ENCODE measurements around the gene MAP3K1. TPM values are rescaled to one million over a fixed set of nuclear protein-coding genes. Genes with fewer than 3 reads are reported as not detected.

The MAP3K1 gene
- polyA plus RNA-seq, 1 experiment: 7.7 TPM

GRCh38 chr5:56808211-56808610 lies 7.1 kb upstream of the MAP3K1 start:
- DNase-seq (ENCODE audit: low read depth, low spot score): no peak
- ChIA-PET POLR2A (no interaction called here), CTCF (no interaction called here)
- no peak overlapping the region for H3K4me3 ChIP-seq (ENCODE audit: low read depth, low read length)
- peaks cover 8% of the 10 kb centered on the region for H3K27me3 ChIP-seq (ENCODE audit: control insufficient read depth, insufficient read depth, low read length)
- H3K27ac ChIP-seq (ENCODE audit: low read depth, low read length): no peak overlapping the region
- no peaks in the 10 kb centered on the region for H3K9me3 ChIP-seq (ENCODE audit: control insufficient read depth, insufficient read depth, low read length)
- TF ChIP-seq CTCF (IDR thresholded peaks at IDR 0.05; ENCODE audit: low read depth, low read length): no peak

- no peak for DNase-seq (ENCODE audit: low read depth, low spot score)
- Histone ChIP-seq H3K4me3 (ENCODE audit: low read depth, low read length) (no peak overlapping the region), H3K9me3 (ENCODE audit: control insufficient read depth, insufficient read depth, low read length) (no peaks in the 10 kb centered on the region; the same call in 1 of the 2 replicates), H3K27me3 (ENCODE audit: control insufficient read depth, insufficient read depth, low read length) (peaks cover 6% of the 10 kb centered on the region), H3K27ac (ENCODE audit: low read depth, low read length) (no peak overlapping the region)
- TF ChIP-seq CTCF (IDR thresholded peaks at IDR 0.05; ENCODE audit: low read depth, low read length): no peak
- POLR2A ChIA-PET: no interaction called here
- CTCF ChIA-PET: no interaction called here
These were observed 4.5 kb upstream of the MAP3K1 start for GRCh38 chr5:56810826-56811225.

GRCh38 chr5:56812110-56812509 lies 3.2 kb upstream of the MAP3K1 start:
- Histone ChIP-seq H3K27ac (ENCODE audit: low read depth, low read length) (no peak overlapping the region), H3K27me3 (ENCODE audit: control insufficient read depth, insufficient read depth, low read length) (peaks cover 6% of the 10 kb centered on the region), H3K4me3 (ENCODE audit: low read depth, low read length) (no peak overlapping the region), H3K9me3 (ENCODE audit: control insufficient read depth, insufficient read depth, low read length) (no peaks in the 10 kb centered on the region; the same call in 1 of the 2 replicates)
- TF ChIP-seq CTCF (IDR thresholded peaks at IDR 0.05; ENCODE audit: low read depth, low read length): no peak
- DNase-seq (ENCODE audit: low read depth, low spot score): no peak
- CTCF ChIA-PET: no interaction called here
- POLR2A ChIA-PET: no interaction called here

GRCh38 chr5:56813302-56813701 lies 2.0 kb upstream of the MAP3K1 start:
- H3K4me3 ChIP-seq (ENCODE audit: low read depth, low read length): no peak overlapping the region
- no peak for DNase-seq (ENCODE audit: low read depth, low spot score)
- ChIA-PET CTCF (no interaction called here), POLR2A (no interaction called here)
- no peaks in the 10 kb centered on the region; the same call in 1 of the 2 replicates for H3K9me3 ChIP-seq (ENCODE audit: control insufficient read depth, insufficient read depth, low read length)
- H3K27ac ChIP-seq (ENCODE audit: low read depth, low read length): no peak overlapping the region
- no peak for TF ChIP-seq CTCF (IDR thresholded peaks at IDR 0.05; ENCODE audit: low read depth, low read length)
- peaks cover 2% of the 10 kb centered on the region for H3K27me3 ChIP-seq (ENCODE audit: control insufficient read depth, insufficient read depth, low read length)

GRCh38 chr5:56814361-56814962 lies 887 bp upstream of the MAP3K1 start:
- Histone ChIP-seq H3K4me3 (ENCODE audit: low read depth, low read length) (peak overlapping the region; percentile 76), H3K9me3 (ENCODE audit: control insufficient read depth, insufficient read depth, low read length) (no peaks in the 10 kb centered on the region; the same call in 1 of the 2 replicates), H3K27ac (ENCODE audit: low read depth, low read length) (no peak overlapping the region), H3K27me3 (ENCODE audit: control insufficient read depth, insufficient read depth, low read length) (peaks cover 2% of the 10 kb centered on the region)
- ChIA-PET POLR2A (no interaction called here), CTCF (no interaction called here)
- DNase-seq (ENCODE audit: low read depth, low spot score): no peak
- no peak for TF ChIP-seq CTCF (IDR thresholded peaks at IDR 0.05; ENCODE audit: low read depth, low read length)
